ENCODE results near the gene CNN1.

The CNN1 gene

DNA sequence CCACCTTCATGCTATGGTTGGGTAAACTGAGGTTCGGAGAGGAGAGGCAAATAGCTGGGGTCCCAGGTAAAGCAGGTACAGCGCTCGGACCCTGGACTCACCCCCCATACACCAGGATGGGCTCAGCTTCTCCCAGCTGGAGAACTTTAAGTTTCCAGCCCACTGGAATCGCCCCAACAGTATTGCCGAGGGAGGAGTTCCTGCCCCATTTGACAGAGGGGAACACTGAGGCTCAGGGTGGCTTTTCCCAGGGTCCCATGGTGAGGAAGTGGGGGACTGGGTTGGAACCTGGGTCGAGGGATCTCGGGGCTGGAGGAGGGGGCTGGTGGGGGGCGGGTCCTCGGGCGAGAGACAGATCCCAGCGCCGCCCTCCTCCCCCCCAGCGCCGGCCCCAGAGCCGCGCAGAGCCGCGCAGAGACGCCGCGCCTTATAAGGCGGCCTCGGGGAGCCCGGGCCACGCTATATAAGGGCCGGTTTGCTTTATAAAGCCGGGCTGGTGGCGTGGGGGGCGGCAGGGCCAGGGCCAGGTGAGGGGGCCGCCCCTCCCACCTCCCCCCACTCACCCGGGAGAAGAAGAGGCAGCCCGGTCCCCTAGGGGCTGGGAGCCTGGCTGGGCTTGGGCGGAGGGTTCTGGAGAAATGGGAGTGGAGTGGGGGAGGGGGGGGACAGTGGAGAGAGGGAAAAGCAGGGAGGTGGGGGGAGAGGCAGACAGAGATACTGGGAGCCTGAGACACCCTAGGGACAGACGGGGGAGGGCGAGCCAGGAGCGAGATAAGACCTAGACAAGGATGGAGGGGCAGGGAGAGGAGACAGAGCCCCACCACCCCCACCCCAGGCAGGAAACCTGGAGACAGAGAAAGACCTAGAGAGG is 1.1 kb downstream of the CNN1 start:
- TF ChIP-seq EP300 (IDR thresholded peaks at IDR 0.05; ENCODE audit: borderline replicate concordance) = no peak
- TF ChIP-seq TAF1 (IDR thresholded peaks at IDR 0.05; ENCODE audit: low read depth) = no peak
- TF ChIP-seq FOXM1 (IDR thresholded peaks at IDR 0.05; ENCODE audit: borderline replicate concordance, low read depth) = no peak
- no peak for TF ChIP-seq ZBTB7A (IDR thresholded peaks at IDR 0.05; ENCODE audit: low read depth)
- TF ChIP-seq TEAD4 (IDR thresholded peaks at IDR 0.05) = no peak
- TF ChIP-seq, protein P1, sequence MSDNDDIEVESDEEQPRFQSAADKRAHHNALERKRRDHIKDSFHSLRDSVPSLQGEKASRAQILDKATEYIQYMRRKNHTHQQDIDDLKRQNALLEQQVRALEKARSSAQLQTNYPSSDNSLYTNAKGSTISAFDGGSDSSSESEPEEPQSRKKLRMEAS (IDR thresholded peaks at IDR 0.05) = no peak
- TF ChIP-seq NFIC (IDR thresholded peaks at IDR 0.05) = no peak
- no peak for TF ChIP-seq CEBPB (IDR thresholded peaks at IDR 0.05)
- TF ChIP-seq, protein P2, sequence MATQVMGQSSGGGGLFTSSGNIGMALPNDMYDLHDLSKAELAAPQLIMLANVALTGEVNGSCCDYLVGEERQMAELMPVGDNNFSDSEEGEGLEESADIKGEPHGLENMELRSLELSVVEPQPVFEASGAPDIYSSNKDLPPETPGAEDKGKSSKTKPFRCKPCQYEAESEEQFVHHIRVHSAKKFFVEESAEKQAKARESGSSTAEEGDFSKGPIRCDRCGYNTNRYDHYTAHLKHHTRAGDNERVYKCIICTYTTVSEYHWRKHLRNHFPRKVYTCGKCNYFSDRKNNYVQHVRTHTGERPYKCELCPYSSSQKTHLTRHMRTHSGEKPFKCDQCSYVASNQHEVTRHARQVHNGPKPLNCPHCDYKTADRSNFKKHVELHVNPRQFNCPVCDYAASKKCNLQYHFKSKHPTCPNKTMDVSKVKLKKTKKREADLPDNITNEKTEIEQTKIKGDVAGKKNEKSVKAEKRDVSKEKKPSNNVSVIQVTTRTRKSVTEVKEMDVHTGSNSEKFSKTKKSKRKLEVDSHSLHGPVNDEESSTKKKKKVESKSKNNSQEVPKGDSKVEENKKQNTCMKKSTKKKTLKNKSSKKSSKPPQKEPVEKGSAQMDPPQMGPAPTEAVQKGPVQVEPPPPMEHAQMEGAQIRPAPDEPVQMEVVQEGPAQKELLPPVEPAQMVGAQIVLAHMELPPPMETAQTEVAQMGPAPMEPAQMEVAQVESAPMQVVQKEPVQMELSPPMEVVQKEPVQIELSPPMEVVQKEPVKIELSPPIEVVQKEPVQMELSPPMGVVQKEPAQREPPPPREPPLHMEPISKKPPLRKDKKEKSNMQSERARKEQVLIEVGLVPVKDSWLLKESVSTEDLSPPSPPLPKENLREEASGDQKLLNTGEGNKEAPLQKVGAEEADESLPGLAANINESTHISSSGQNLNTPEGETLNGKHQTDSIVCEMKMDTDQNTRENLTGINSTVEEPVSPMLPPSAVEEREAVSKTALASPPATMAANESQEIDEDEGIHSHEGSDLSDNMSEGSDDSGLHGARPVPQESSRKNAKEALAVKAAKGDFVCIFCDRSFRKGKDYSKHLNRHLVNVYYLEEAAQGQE (IDR thresholded peaks at IDR 0.05; ENCODE audit: low read depth) = no peak
- no peak for TF ChIP-seq RAD21 (IDR thresholded peaks at IDR 0.05; ENCODE audit: low read depth)
- TF ChIP-seq CREB1 (IDR thresholded peaks at IDR 0.05; ENCODE audit: low read depth) = no peak
- TF ChIP-seq, protein P3, sequence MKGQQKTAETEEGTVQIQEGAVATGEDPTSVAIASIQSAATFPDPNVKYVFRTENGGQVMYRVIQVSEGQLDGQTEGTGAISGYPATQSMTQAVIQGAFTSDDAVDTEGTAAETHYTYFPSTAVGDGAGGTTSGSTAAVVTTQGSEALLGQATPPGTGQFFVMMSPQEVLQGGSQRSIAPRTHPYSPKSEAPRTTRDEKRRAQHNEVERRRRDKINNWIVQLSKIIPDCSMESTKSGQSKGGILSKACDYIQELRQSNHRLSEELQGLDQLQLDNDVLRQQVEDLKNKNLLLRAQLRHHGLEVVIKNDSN (IDR thresholded peaks at IDR 0.05) = no peak
- no peak for TF ChIP-seq TCF12 (IDR thresholded peaks at IDR 0.05; ENCODE audit: low read depth)
- no peak for TF ChIP-seq EGR1 (IDR thresholded peaks at IDR 0.05)
- no peak for TF ChIP-seq YY1 (IDR thresholded peaks at IDR 0.05; ENCODE audit: low read depth)

DNA sequence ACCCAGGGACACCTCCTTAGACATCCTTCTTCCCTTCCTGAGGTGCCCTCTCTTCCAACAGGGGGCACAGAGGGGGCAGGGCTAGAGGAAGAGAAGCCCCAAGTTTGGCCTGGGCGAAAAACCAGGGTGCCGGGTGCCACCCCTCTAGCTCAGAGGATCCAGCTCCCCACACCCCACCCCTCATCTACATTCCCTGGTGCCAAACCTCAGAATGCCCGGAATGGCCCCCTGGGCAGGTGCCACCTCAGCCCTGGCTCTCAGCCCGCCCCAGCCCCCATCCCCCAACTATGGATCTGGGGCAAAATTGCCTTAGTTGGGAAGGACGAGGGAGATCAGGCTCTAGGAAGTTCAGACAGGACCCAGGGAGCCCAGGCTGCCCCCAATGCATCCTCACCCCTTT is 2.0 kb downstream of the CNN1 start:
- TF ChIP-seq TEAD4 (IDR thresholded peaks at IDR 0.05) (peak; percentile 59), NFIC (IDR thresholded peaks at IDR 0.05) (0 out of 2 replicates have a peak, but pooled peaks have one; percentile 23), TAF1 (IDR thresholded peaks at IDR 0.05; ENCODE audit: low read depth) (no peak)

DNA sequence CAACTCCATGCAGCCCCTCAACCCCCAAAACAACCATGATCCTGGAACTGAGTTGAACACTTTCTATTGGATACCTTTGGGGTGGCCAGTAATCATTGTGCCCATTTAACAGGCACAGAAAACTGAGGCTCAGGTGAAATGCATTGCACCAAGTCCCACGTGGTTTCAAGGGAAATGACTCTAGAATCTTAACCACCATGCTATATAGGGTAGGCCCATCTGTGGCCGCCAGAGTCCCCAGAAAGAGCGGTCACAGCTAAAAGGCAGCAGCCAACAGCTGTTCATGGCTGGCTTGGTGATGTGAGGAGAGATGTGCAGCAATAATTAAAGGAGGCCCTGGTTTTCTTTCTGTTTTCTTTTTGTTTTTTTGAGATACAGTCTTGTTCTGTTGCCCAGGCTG is 2.6 kb downstream of the CNN1 start:
- TF ChIP-seq ZBTB7A (IDR thresholded peaks at IDR 0.05; ENCODE audit: low read depth) (no peak), NFIC (IDR thresholded peaks at IDR 0.05) (no peak), TEAD4 (IDR thresholded peaks at IDR 0.05) (no peak), RAD21 (IDR thresholded peaks at IDR 0.05; ENCODE audit: low read depth) (no peak), YY1 (IDR thresholded peaks at IDR 0.05; ENCODE audit: low read depth) (no peak)

DNA sequence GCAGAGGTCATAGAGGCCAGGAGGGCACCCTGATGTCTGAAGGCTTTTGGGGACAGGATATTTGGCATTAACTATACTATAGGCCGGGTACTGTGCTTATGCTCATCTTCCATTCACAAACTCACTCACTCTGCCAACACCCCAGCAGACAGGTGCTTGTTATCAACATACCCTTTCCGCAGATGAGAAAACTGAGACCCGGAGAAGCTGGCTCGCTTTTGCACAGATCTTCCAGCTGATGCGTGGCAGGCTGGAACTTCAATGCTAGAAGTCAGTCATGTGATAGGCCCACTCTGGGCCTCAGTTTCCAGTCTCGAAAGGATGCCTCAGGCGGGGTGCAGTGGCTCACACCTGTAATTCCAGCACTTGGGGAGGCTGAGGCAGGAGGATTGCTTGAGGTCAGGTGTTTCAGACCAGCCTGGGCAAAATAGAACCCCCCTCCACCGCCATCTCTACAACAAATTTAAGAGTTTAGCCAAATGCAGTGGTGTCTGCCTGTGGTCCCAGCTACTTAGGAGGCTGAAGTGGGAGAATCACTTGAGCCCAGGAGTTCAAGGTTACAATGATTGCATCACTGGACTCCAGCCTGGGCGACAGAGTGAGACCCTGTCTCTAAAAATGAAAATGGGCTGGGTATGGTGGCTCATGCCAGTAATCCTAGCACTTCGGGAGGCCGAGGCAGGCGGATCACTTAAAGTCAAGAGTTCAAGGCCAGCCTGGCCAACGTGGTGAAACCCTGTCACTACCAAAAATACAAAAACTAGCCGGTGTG is 9.5 kb downstream of the CNN1 start:
- no peak for TF ChIP-seq CEBPB (IDR thresholded peaks at IDR 0.05)
- no peak for TF ChIP-seq EP300 (IDR thresholded peaks at IDR 0.05; ENCODE audit: borderline replicate concordance)
- TF ChIP-seq, protein P3 (IDR thresholded peaks at IDR 0.05) = no peak
- no peak for TF ChIP-seq TCF12 (IDR thresholded peaks at IDR 0.05; ENCODE audit: low read depth)
- TF ChIP-seq TEAD4 (IDR thresholded peaks at IDR 0.05) = no peak
- TF ChIP-seq TAF1 (IDR thresholded peaks at IDR 0.05; ENCODE audit: low read depth) = no peak
- TF ChIP-seq EGR1 (IDR thresholded peaks at IDR 0.05) = no peak
- TF ChIP-seq FOXM1 (IDR thresholded peaks at IDR 0.05; ENCODE audit: borderline replicate concordance, low read depth) = no peak
- TF ChIP-seq NFIC (IDR thresholded peaks at IDR 0.05) = no peak
- TF ChIP-seq RAD21 (IDR thresholded peaks at IDR 0.05; ENCODE audit: low read depth) = no peak
- TF ChIP-seq, protein P1 (IDR thresholded peaks at IDR 0.05) = no peak
- TF ChIP-seq ZBTB7A (IDR thresholded peaks at IDR 0.05; ENCODE audit: low read depth) = no peak
- no peak for TF ChIP-seq YY1 (IDR thresholded peaks at IDR 0.05; ENCODE audit: low read depth)
- TF ChIP-seq, protein P2 (IDR thresholded peaks at IDR 0.05; ENCODE audit: low read depth) = no peak
- TF ChIP-seq CREB1 (IDR thresholded peaks at IDR 0.05; ENCODE audit: low read depth) = no peak

DNA sequence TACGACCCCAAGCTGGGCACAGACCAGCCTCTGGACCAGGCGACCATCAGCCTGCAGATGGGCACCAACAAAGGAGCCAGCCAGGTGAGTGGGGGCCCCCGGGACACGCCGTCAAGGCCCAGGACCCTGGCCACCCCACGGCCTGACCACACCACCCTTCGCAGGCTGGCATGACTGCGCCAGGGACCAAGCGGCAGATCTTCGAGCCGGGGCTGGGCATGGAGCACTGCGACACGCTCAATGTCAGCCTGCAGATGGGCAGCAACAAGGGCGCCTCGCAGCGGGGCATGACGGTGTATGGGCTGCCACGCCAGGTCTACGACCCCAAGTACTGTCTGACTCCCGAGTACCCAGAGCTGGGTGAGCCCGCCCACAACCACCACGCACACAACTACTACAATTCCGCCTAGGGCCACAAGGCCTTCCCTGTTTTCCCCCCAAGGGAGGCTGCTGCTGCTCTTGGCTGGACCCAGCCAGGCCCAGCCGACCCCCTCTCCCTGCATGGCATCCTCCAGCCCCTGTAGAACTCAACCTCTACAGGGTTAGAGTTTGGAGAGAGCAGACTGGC is 10.8 kb downstream of the CNN1 start:
- TF ChIP-seq CEBPB (IDR thresholded peaks at IDR 0.05) = no peak
- no peak for TF ChIP-seq NFIC (IDR thresholded peaks at IDR 0.05)
- no peak for TF ChIP-seq EP300 (IDR thresholded peaks at IDR 0.05; ENCODE audit: borderline replicate concordance)
- no peak for TF ChIP-seq YY1 (IDR thresholded peaks at IDR 0.05; ENCODE audit: low read depth)
- TF ChIP-seq CREB1 (IDR thresholded peaks at IDR 0.05; ENCODE audit: low read depth) = no peak
- no peak for TF ChIP-seq FOXM1 (IDR thresholded peaks at IDR 0.05; ENCODE audit: borderline replicate concordance, low read depth)
- TF ChIP-seq, protein P1 (IDR thresholded peaks at IDR 0.05) = no peak
- no peak for TF ChIP-seq ZBTB7A (IDR thresholded peaks at IDR 0.05; ENCODE audit: low read depth)

Measured in Ishikawa (cell line).